ENCODE measurements around the gene TRIM33.

- TF ChIP-seq EZH2 (IDR thresholded peaks at IDR 0.05; ENCODE audit: low read length, missing control alignments) (no peak), CTCF (conservative IDR thresholded peaks at IDR 0.05 in 1 of 2, IDR thresholded peaks at IDR 0.05 in 1 of 2; ENCODE audit: low read depth in 1 of 2, low read length in 2 of 2) (no peak)
Measured at GRCh38 chr1:114456586-114456985, 54.4 kb downstream of the TRIM33 start.

All from fibroblast of lung (primary cell).